ENCODE results near the gene WDR74. TPM values are rescaled to one million over a fixed set of nuclear protein-coding genes. Genes with fewer than 3 reads are reported as not detected.
A peak's percentile ranks its signal among the peaks of the same experiment; 100 is the strongest.

Gene WDR74
- total RNA-seq, 1 donor from 2014 or later, result 35.3 TPM

GRCh38 chr11:62879235-62879978 lies 40.0 kb upstream of the WDR74 start:
- Histone ChIP-seq H3K4me1 (peaks cover 44% of the 10 kb centered on the region), H3K27me3 (ENCODE audit: low read depth) (no peaks in the 10 kb centered on the region), H3K4me3 (peak overlapping the region; percentile 93), H3K9me3 (no peaks in the 10 kb centered on the region), H3K27ac (peak overlapping the region; percentile 99), H3K36me3 (peaks cover 22% of the 10 kb centered on the region)
- ATAC-seq (no peak), DNase-seq (no peak)
- intact Hi-C loops (cut with DNase I), result no loop called here
- no peak for TF ChIP-seq CTCF (IDR thresholded peaks at IDR 0.05)

GRCh38 chr11:62876712-62877111 lies 37.3 kb upstream of the WDR74 start:
- TF ChIP-seq CTCF (IDR thresholded peaks at IDR 0.05), result no peak
- intact Hi-C loops (cut with DNase I), result no loop called here
- H3K27ac ChIP-seq, result no peak overlapping the region
- ATAC-seq (no peak), DNase-seq (no peak)
- H3K27me3 ChIP-seq (ENCODE audit: low read depth), result no peaks in the 10 kb centered on the region
- no peaks in the 10 kb centered on the region for H3K9me3 ChIP-seq
- peaks cover 18% of the 10 kb centered on the region for H3K4me1 ChIP-seq
- H3K4me3 ChIP-seq, result no peak overlapping the region
- H3K36me3 ChIP-seq, result no peaks in the 10 kb centered on the region

- intact Hi-C loops (cut with DNase I), result no loop called here
- Histone ChIP-seq H3K9me3 (no peaks in the 10 kb centered on the region), H3K27ac (no peak overlapping the region), H3K36me3 (no peaks in the 10 kb centered on the region), H3K4me3 (no peak overlapping the region), H3K4me1 (peaks cover 18% of the 10 kb centered on the region), H3K27me3 (ENCODE audit: low read depth) (no peaks in the 10 kb centered on the region)
- ATAC-seq (no peak), DNase-seq (peak; percentile 27)
- TF ChIP-seq CTCF (IDR thresholded peaks at IDR 0.05), result no peak
Measured at GRCh38 chr11:62875698-62876478, 36.5 kb upstream of the WDR74 start.

- Histone ChIP-seq H3K27me3 (ENCODE audit: low read depth) (no peaks in the 10 kb centered on the region), H3K9me3 (no peaks in the 10 kb centered on the region), H3K27ac (no peak overlapping the region), H3K36me3 (no peaks in the 10 kb centered on the region), H3K4me1 (peaks cover 13% of the 10 kb centered on the region), H3K4me3 (no peak overlapping the region)
- DNase-seq, result peak; percentile 2
- no peak for ATAC-seq
- intact Hi-C loops (cut with DNase I), result no loop called here
- no peak for TF ChIP-seq CTCF (IDR thresholded peaks at IDR 0.05)
Measured at GRCh38 chr11:62874851-62875250, 35.5 kb upstream of the WDR74 start.

GRCh38 chr11:62865635-62866034 lies 26.2 kb upstream of the WDR74 start:
- Histone ChIP-seq H3K27ac (no peak overlapping the region), H3K4me1 (peaks cover 12% of the 10 kb centered on the region), H3K36me3 (no peaks in the 10 kb centered on the region), H3K27me3 (ENCODE audit: low read depth) (no peaks in the 10 kb centered on the region), H3K4me3 (no peak overlapping the region), H3K9me3 (no peaks in the 10 kb centered on the region)
- DNase-seq (no peak), ATAC-seq (no peak)
- intact Hi-C loops (cut with DNase I), result no loop called here
- no peak for TF ChIP-seq CTCF (IDR thresholded peaks at IDR 0.05)

Measured in lower lobe of right lung (tissue), 2 donors.